NCI-H2171 treated with DMSO at 0.1 percent for 48 hours (cell line): ENCODE data around the gene TMEM140.
"Not testable (repeated sequence)": the region's sequence is repeated elsewhere in the genome, so short reads cannot be mapped to it uniquely, and the experiment has no call there.

Experiments used
- DNase-seq: peaks from one replicate; lab custom pipeline; 2025; lab: John Stamatoyannopoulos, UW

Gene TMEM140

GRCh38 chr7:135195156-135195555, 47.3 kb downstream of the TMEM140 start:
- no peak for DNase-seq

- no peak for DNase-seq
Measured at GRCh38 chr7:135195968-135196629, 48.2 kb downstream of the TMEM140 start.

- DNase-seq = no peak
Measured at GRCh38 chr7:135197343-135197742, 49.5 kb downstream of the TMEM140 start.

GRCh38 chr7:135197906-135198655, 50.2 kb downstream of the TMEM140 start:
- no peak for DNase-seq

DNA sequence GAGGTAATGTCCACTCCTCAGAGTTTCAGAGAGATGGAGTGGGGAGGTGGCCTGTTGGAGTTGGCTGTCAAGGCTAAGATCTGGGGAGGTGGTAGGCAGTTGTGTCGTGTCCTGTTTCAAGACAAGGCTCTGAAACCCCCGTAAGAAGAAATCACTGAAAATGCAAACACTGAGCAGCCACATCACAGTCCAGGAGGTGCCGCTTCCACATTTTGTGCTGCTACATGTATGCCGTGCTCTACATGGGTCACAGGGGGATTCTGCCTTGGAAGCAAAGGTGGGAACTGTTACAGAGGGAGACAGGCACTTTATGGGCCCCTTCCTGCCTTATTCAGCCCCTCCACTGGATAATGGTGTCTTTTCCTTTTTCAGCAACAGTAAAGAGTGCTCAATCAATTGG, 51.6 kb downstream of the TMEM140 start:
- DNase-seq = no peak

DNA sequence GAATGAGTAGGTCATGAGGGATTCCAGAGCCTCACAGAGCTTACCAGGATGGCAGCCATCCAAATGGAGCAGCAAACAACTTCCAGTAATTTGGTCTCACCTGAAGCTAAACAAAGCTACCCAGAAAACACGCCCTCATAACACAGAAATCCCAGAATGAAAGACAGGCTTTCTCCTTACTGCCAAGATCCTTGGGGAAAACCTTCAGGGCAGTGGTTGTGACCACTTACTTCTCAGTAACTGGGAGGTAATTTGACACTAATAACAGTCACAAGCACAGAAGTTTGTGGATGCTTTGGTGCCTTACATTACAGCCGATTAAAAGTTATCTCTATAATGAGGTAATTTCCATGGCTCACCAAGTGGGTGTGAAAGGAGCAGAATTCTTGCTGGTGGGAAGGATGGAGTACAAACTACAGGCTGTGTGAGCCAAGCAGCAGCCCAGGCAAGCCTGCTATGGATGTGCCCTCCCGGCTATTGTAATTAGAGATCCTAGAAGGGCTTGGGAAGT, 53.0 kb downstream of the TMEM140 start:
- no peak for DNase-seq

GRCh38 chr7:135201350-135201749, 53.5 kb downstream of the TMEM140 start:
- DNase-seq = no peak

DNA sequence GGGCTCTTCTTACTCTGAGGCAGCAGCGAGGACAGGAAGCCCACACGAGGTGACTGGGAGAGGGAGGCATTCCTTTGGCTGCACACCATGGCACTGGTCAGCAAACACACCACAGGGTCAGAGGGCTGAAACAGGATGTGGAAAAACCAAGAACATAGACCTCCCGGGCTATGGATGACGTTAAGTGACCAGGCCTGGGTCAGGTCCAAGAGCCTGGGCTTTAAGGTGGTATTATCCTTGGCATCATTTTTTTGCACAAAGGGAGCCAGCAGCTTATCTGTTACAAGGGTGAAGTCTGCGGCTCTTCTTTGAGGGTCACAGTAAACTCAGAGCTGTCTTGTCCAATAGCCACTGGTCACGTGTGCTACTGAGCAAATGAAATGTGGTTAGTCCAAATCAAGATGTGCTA, 56.5 kb downstream of the TMEM140 start:
- no peak for DNase-seq

- no peak for DNase-seq
Measured at GRCh38 chr7:135204876-135205275, 57.0 kb downstream of the TMEM140 start.

DNA sequence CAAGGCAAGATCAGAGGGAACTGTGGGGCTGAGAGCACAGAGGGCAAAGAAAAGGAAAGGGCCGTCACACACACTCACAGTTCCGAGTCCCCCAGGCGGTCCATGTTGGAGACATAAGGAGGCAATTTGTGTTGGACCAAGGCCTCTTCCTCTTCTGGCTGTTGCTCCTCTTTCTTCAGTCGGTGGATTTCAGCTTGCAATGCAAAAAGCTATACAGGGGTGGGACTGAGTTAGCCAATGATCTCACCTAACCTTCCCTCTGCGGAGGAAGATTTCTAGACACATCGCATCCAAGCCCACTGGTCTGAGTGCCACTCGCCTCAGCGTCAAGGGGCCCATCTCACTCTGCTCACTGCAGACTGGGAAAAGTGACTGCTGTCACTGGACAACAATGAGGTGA, 58.0 kb downstream of the TMEM140 start:
- no peak for DNase-seq

DNA sequence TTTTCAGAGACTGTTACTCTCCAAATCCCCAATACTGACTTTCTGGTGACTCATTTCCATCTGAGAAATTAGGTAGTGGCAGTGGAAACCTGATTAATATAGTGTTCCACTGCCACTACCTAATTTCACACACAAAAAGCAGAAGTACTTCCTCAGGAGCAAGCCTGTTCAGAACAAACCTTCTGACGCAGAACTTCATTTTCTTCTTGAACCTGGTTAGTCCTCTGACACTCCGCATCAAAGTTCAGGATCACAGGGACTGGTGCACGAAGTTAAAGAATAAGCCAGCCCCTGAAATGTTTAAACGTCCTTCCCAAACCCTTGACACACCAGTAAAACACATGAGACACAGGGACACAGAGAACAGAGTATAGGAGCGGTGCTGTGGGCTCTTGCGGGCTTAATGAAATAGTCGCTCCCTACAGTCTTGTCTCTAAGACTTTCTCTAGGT, 59.1 kb downstream of the TMEM140 start:
- no peak for DNase-seq

- no peak for DNase-seq
Measured at GRCh38 chr7:135207406-135208101, 59.7 kb downstream of the TMEM140 start.

DNA sequence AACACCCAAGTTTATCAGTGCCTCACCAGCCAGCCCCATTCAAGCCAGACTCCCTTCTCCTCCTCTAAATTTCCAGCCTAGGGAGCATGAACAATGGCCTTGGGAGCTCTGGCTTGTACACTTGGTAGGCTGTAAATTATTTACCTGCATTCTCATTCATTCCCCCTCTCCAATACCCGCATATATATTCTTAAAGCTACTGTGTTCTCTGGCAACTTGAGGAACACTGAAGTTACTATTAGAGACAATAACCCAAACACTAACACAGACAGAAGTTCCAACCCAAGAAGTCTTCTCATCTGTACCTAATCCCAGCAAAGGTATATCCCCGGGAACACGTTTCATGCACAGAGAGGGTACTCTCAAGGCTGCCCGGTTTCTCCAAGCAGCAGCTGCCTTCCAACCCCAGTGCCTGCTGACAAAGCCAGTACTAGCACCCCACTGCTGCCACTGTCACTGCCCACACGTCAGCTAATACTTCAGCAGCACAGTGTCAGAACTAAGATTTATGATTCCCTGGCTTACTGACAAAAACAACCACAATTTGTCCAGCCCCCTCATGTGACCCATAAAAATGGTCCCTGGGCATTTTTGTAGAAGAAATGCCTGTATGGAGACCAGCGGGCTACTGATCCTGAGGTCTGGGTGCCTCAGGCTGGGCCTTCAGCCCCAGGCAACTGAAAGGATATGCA, 60.4 kb downstream of the TMEM140 start:
- DNase-seq = no peak

GRCh38 chr7:135209225-135209834, 61.5 kb downstream of the TMEM140 start:
- DNase-seq = no peak

DNA sequence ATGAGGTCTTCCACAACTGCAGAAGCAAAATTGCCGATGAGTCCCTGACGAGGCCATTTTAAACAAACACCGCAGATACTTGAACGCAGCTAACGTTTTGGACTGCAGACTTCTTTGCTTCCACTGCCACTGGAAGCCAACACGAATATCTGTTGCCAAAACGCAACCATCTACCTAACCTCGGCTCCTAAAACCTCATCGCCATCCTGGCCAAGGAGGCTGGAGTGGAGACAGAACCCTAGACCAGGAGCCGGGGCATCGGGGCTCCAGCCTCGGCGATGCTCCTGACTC, 63.0 kb downstream of the TMEM140 start:
- no peak for DNase-seq

DNA sequence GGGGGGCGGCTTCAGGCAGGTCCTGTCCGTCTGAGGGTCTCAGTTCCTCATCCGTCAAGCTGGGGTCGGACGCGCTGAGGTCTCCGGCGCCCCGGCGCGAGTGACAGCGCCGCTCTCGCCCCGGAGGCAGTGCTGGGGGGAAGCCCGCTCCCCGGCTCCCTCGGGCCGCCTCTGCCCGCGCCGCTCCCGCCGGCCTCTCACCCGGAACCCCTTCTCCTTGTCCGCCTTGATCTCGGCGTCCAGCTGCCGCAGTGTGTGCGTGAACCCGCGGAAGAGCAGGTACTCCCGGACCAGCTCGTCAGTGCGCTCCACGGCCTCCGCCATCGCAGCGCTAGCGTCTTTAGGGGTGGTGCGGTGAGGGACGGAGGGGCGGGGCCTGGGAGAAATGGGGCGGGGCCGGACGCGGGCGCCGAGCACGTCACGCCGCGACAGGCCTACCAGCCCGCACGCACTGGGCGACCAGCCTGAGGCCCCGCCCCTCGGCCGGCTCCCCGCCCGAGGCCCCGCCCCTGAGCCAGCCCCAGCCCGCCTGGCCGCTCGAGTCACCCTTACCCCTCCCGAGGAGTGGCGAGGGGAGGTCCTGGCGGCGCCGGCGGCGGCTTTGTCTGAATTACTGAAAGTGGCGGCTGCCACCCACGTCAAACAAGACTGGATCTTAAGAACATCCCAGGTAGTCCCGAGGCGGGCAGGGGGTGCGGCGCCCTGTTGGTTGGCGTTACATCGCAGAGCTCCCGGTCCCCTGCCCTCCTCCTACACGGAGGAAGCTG, 63.5 kb downstream of the TMEM140 start, which contains the start of gene WDR91:
TSS of gene WDR91 (minus strand) at position 348 of the 767 bp plus-strand sequence. CDS start at position 324, 24 bp downstream.
- DNase-seq = peak; percentile 89

- not testable (repeated sequence) for DNase-seq
Measured at GRCh38 chr7:135211946-135212685, 64.2 kb downstream of the TMEM140 start.

DNA sequence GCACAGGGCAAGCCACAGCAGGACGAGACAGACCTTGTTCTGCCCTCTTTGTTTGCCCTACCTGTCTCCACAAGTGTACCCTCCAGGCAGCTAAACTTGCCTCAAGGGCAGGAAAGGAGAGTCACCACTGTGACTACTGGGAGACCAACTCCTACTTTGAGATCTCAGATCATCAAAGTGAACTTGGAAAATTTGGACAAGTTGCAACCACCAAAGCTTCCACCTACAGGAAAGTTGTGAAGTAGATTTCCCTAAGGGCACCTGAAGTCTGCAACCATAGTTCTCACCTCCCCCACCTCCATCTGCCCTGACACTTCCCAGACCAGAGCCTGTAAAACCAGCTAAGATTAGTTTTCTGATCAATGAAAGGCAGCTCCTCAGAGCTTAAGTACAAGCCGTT, 66.0 kb downstream of the TMEM140 start:
- no peak for DNase-seq

- no peak for DNase-seq
Measured at GRCh38 chr7:135215180-135215579, 67.3 kb downstream of the TMEM140 start.

GRCh38 chr7:135215698-135216097, 67.8 kb downstream of the TMEM140 start:
- no peak for DNase-seq
